Fibroblast of the aortic adventitia (primary cell): Measurements from ENCODE around the gene EFHD2. TPM values are rescaled to one million over a fixed set of nuclear protein-coding genes. Genes with fewer than 3 reads are reported as not detected.

ENCODE experiments used
- DNase-seq: peaks from one replicate; pipeline ENCODE4 v3.0.0-alpha.2; 2010; ENCODE audit warnings: low read depth
- H3K4me3 ChIP-seq: 2 replicates; pipeline ENCODE4 v1.5.1; 2011; ENCODE audit warnings: low read depth, mild to moderate bottlenecking, control low read depth, low read length, moderate library complexity
- CTCF ChIP-seq: IDR thresholded peaks from 2 replicates; pipeline ENCODE4 v1.5.1; 2011; ENCODE audit warnings: mild to moderate bottlenecking, low read length, control low read depth, inconsistent platforms; ENCODE audit not compliant: insufficient read depth
- total RNA-seq: library from RNA; depleted of rRNA; stranded (reverse); fragments of >200 nt; gene quantifications from 2 replicates; pipeline ENCODE4 v1.2.3, GENCODE V29; 2012; ENCODE audit warnings: low replicate concordance

The EFHD2 gene
- total RNA-seq, 1 donor, result 28.1 TPM

- no peak for TF ChIP-seq CTCF
- DNase-seq, result no peak
- no peak overlapping the region for H3K4me3 ChIP-seq
Observed at GRCh38 chr1:15412175-15412800, 2.6 kb downstream of the EFHD2 start.

- no peak for DNase-seq
Observed at GRCh38 chr1:15412843-15413242, 3.2 kb downstream of the EFHD2 start.

GRCh38 chr1:15413563-15414444 is 4.1 kb downstream of the EFHD2 start:
- no peak overlapping the region for H3K4me3 ChIP-seq
- no peak for TF ChIP-seq CTCF
- no peak for DNase-seq

More at GRCh38 chr1:15412843-15413242, 3.2 kb downstream of the EFHD2 start:
- no peak for TF ChIP-seq CTCF
- no peak overlapping the region for H3K4me3 ChIP-seq

GRCh38 chr1:15414445-15414983 is 4.8 kb downstream of the EFHD2 start:
- TF ChIP-seq CTCF, result no peak
- H3K4me3 ChIP-seq, result no peak overlapping the region
- DNase-seq, result no peak

GRCh38 chr1:15417059-15417934 is 7.6 kb downstream of the EFHD2 start:
- DNase-seq, result no peak
- H3K4me3 ChIP-seq, result no peak overlapping the region
- TF ChIP-seq CTCF, result no peak

DNA sequence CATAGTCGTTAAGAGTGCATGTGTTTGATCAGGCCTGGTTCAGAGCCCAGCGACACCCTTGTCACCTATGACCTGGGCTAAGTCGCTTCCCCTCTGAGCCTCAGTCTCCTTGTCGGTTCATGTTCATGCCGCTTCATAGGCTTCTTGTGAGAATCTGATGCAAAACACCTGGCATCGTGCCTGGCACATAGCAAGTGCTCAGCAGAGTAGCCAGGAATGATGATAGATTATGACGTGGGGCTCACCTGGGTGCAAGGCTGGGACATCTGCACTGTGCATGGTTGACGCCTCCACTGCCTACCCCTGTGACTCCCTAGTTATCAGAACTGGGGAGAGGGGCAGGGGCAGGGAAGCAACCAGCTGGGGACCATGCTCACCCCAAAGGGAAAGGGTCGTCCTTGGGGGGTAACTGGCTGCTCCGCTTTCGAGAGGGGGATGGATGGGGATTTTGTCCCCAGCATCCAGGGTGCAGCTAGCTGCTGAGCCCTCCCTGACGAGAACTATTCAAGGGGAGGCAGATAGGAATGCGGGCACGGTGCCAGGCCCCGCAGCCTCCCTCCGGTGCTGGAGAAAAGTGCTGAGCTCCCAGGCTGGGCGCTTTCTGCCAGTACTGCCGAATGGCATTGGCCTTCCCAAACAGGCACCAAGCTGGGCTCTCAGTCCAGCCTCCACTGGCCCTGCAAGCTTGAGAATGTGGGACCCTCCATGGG is 9.3 kb downstream of the EFHD2 start:
- no peak overlapping the region for H3K4me3 ChIP-seq
- no peak for TF ChIP-seq CTCF
- DNase-seq, result no peak
